Stimulated activated CD4-positive, alpha-beta T cell treated with anti-CD3 and anti-CD28 coated beads, Interleukin-4, amount 100 ng/mL, for 1 hour (primary cell): ENCODE results near the gene GYPB.
"Not testable (repeated sequence)": the region's sequence is repeated elsewhere in the genome, so short reads cannot be mapped to it uniquely, and the experiment has no call there.

ENCODE experiments used
- DNase-seq: peaks from one replicate; pipeline ENCODE4 v3.0.0-alpha.2; 2020

The GYPB gene

DNA sequence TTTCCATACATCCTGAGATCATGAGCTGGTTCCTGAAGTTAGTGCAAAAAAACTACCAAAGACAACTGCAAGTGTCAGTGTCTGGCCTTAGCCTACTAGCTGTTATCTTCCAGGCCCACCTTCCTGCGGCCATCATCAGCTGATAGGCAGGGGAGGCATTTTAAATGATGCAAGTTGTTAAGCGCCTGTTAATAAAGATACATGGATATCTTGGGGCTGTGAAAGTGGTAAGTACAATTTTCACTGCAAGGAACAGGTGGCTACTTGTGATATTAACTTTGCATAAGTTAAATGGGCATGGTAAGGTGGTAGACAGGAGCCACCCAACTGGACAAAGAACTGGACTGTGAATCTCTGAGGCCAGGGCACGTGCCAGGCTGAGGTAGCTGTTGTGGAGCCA, at the start of gene GYPB:
GYPB (minus strand) TSS at position 104 of the 400 bp plus-strand sequence; CDS start at position 11, 93 bp downstream.
- not testable (repeated sequence) for DNase-seq

DNA sequence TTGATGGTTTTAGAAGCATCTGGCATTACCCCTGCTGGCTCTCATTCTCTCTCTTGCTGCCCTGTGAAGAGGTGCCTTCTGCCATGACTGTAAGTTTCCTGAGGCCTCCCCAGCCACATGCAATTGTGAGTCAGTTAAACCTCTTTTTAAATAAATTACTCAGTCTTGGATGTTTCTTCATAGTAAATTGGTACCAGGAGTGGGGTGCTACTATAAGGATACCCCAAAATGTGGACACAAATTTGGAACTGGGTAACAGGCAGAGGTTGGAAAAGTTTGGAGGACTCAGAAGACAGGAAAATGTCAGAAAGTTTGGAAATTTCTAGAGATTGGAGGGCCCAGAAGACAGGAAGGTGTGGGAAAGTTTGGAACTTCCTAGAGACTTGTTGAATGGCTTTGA, 42.4 kb upstream of the GYPB start:
- DNase-seq, result not testable (repeated sequence)

DNA sequence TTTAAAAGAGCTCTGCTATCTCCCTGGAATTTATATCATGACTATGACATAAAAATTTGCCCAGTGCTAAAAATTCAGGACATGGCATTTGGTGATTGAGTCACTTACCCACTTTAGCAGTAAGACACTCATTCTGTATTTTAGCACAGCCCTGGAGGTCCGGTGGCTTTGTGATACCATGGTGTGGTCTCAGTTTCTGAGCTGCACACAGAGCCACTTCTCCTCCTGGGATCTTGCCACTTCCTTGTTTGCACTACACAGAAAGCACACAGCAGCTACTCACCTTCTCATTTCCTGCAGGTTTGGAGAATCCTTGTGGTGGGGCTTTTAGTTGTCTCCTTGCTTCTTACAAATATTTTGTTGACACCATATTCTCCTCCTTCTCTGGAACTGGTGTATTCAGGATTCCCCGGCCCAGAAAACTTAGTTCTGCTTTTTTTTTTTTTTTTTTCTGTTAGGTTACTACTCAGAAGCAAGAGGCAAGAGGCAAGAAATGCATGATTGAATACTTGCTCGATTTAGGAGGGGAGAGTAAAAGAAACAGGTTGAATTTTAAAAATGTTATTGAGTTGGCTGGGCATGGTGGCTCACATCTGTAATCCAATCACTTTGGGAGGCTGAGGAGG, 41.2 kb upstream of the GYPB start:
- DNase-seq, result not testable (repeated sequence)

DNA sequence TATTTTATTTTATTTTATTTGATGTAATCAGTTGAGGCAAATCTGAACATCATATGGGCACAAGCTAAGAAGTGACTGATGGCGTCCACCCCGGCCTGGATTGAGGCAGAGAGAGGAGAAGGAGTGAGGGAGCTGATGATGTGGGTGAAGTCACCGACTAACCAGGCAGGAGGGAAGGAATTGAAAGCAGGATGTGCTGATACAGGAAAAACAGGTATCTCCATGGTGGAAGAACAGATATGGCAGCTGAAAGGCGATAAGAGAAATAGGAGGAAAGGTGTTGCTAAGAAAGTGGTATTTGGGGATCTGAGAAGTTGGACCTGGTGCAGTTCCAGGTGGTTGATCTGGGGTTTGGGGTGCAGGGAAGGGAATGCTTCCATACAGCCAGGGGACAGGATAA, 37.6 kb upstream of the GYPB start:
- DNase-seq, result no peak

DNA sequence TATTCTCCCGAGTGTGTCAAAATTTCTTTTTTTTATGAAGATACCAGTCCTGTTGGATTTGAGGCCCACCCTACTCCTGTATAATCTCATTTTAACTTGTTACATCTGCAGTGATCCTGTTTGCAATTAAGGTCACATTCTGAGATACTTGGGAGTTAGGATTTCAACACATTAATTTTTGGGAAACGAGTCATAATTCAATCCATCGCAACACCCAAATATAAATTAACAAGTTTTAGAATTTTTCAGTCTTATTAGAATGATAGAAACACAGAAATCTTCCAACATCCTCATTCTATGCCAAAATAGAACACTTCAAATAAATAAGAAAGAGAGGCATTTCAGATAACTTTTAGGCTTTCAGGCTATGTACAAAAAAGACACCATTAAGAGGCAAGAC, 36.2 kb upstream of the GYPB start:
- not testable (repeated sequence) for DNase-seq

DNA sequence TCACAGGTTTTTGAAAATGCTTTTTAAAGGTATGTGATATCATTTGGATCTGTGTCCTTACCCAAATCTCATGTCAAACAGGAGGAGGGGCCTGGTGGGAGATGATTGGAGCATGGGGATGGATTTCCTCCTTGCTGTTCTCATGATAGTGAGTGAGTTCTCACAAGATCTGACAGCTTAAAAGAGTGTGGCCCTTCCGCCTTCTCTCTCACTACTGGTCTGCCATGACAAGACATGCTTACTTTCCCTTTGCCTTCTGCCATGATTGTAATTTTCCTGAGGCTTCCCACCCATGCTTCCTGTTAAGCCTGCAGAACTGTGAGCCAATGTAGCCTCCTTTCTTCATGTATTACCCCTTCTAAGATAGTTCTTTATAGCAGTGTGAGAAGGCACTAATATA, 32.3 kb upstream of the GYPB start:
- not testable (repeated sequence) for DNase-seq

DNA sequence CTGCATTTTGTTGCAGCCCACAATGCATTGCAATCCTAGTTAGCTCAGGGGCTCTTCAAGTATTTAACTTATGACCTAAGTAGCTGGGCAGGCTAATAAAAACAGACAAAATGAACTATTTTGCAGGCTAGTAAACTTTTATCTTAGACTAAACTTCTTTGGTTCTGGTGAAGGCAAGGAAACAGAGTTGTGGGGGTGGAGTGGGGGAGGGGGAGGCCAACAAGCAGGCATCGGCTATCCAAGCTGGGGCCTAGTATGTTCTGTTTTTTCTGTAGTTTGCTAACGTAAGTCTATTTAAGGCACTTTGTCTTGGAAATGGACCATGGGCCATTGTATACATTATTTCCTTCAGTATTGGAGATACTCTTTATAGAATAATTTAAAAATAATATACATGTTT, 31.5 kb upstream of the GYPB start:
- DNase-seq, result not testable (repeated sequence)

DNA sequence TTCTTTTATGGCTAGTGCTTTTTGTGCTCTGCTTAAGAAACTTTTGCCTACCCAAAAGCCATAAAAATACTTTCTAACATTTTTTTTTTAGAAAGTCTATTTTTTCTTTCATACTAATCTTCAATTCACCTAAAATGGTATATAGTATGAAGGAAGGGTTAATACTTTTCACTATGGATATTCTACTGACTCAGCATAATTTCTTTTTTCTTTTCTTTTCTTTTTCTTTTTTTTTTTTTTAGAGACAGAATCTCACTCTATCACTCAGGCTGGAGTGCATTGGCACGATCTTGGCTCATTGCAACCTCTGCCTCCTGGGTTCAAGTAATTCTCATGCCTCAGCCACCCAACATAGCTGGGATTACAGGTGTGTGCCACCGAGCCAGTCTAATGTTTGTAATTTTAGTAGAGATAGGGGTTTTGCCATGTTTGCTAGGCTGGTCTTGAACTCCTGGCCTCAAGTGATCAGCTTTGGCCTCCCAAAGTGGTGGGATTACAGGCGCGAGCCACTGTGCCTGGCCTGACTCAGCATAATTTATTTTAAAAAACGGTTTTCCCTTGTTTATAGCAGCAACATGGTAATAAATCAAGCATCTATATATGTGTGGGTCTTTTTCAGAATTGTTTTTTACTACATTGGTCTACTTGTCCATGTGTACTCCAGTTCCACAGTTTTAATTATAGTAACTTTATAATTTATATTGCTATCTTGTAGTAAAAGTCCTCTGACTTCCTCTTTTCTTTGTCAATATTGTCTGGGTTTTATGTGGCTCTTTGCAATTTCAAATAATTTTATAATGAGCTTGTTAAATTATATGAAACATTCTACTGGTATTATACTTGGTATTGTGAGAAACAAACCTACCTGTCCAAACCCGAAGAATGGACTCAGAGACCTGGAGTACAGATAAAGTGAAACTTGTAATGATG, 30.6 kb upstream of the GYPB start:
- DNase-seq, result not testable (repeated sequence)

DNA sequence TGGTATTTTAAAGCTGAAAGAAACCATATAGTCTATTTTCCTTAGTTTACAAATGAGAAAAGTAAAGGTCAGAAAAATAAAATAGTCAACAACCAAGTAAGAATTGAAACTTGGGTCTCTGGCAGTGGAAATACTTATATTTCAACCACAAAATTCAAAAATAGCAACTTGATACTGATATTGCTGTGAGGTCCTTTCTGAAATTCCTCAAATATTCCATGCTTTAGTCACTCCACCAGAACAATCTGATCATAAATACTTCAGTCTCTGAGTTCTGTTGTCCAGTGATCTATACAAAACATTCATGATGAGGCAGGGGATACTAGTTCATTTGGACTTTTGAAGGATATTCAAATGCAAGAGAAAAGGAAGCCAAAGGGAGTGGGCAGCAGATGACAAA, 25.8 kb upstream of the GYPB start:
- DNase-seq, result not testable (repeated sequence)

DNA sequence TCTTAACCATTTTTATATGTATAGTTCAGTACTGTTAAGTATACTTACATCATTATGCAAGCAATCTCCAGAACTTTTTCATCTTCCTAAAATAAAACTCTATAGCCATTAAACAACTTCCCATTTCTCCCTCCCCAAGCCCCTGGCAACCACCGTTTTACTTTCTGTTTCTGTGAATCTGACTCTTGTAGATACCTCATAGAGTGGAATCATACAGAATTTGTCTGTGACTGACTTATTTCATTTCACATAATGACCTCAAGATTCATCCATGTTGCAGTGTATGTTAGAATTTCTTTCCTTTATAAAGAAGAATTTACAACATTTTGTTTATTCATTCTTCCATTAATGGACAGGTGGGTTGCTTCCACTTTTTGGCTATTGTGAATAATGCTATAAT, 13.4 kb upstream of the GYPB start:
- not testable (repeated sequence) for DNase-seq

DNA sequence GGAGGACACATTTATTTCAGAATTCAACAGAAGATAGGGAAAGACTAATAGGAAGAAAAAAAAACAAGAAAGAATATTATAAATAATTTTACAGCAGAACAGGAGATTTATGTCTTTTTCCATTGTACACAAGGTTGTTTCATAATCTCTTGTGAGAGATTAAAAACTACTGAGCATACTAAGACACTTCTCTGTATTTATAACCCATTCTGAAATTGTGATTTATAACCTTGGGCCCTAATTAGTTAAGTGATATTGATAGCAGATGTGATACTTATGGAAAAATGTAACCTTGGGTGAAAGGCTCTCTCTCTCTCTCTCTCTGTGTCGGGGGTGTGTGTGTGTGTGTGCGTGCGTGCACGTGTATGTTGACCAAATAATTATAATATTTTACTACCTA, 12.7 kb upstream of the GYPB start:
- DNase-seq, result not testable (repeated sequence)

DNA sequence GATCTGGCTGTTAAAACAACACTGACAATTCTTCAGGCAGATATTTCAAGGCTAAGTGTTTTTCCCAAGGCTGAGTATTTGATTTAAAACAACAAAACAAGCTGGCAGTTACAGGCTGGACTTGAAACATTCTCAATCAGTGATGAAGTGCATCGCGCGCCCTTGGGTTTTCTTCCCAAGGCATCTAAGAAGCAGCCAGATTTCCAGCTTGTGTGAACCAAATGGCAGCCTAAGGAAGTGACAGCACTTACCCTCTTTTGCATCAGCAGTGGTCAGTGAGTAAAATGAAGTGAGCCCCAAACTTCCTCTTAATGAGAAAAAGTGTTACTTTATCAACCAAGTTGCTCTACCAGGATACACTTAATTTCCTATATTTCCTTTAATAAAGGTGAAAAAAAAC, 12.2 kb upstream of the GYPB start:
- not testable (repeated sequence) for DNase-seq

DNA sequence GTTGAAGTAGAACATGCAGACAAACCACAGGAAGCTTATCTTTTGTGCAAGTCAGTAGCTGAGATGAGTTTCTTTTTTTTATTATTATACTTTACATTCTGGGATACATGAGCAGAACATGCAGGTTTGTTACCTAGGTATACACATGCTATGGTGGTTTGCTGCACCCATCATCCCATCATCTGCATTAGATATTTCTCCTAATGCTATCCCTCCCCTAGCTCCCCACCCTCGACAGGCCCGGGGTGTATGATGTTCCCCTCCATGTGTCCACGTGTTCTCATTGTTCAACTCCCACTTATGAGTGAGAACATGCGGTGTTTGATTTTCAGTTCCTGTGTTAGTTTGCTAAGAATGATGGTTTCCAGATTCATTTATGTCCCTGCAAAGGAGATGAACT, 11.5 kb upstream of the GYPB start:
- DNase-seq, result not testable (repeated sequence)

DNA sequence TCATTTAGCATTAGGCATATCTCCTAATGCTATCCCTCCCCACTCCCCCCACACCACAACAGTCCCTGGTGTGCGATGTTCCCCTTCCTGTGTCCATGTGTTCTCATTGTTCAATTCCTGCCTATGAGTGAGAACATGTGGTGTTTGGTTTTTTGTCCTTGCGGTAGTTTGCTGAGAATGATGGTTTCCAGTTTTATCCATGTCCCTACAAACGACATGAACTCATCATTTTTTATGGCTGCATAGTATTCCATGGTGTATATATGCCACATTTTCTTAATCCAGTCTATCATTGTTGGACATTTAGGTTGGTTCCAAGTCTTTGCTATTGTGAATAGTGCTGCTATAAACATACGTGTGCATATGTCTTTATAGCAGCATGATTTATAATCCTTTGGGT, 7.5 kb upstream of the GYPB start:
- DNase-seq, result not testable (repeated sequence)

DNA sequence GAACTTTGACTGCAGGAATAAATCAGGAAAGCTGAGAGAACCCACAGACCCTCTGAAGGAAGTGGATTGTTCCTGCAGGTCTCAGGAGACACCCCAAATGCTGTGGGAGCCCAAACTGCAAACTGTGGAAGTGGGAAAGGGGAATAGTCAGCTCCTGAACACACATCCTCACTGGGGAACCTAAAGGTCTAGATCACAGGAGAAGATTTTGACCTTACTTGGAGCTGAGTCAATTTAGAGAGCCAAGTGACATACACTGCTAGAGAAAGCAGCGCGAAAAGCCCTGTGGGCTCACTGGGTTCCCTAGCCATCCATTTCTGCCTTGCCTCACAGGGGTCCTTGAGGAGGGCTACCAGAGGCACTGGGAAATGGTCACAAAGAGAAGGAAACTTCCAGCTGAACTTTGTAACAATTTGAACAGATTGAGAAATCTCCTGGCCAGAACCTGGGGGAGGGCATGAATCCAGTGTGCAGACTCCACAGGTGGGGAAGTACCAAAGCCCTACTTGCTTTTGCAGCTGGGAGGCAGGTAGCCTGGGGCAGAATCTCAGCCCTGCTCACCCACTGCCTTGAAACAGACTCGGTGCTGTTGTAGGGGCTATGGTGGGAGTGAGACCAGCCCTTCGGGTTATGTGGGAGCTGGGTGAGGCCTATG, 5.3 kb upstream of the GYPB start:
- not testable (repeated sequence) for DNase-seq

DNA sequence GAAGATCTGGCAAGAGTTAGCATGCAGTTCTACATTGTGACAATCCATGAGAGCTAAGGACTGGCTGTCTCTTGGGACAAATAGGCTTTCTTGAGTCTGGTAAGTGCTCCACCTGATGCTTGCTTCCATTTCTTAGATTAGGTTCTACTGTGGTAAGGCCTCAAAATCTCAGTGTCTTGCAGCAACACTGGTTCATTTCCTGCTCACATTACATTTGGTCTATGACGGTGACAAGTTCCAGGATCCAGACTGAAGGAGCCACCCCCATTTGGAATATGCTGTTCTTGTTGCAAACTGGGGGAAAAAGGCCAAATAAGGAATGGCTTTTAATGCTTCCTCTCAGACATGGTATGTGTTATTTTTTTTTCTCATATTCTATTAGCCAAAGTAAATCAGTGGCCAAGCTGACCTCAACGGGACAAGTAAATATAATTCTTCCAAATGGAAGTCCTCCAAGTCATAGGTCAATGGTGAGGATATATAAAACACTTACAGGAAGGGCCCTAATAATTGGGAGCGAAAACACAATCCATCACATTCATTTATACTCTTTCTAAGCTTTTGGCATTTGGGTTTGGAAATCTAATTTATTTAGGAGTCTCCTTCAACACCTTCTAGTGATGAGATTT, 3.7 kb upstream of the GYPB start:
- DNase-seq, result not testable (repeated sequence)

DNA sequence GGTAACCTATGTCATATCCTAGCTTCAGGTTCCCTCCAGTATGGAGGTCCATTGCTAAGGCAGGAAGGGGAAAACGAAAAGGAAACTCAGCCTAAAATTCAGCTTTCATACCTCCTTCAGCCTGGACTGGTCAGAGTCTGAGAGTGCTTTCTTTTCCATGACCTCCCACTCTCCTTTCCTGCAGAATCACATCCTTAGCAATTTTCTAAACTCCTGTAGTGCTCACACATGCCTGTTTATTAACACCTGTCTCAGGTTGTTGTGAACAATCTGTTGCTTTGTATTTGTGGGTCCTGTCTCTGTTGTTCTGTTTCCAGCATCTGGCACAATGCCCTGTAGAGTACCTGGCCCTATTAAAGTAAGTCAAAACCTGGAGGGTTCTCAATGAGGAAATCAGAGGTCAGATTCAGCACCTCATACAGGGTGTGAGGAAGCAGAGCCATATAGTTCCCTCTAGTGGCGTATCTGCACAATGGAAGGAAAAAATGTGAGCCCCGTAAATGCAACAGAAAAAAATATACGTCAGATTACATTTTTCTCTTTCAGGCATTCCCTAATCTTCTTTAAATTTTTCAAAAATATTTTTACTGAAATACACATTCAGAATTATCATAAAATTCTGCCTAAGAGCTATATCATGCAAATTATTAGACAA, 2.3 kb upstream of the GYPB start:
- DNase-seq, result not testable (repeated sequence)

DNA sequence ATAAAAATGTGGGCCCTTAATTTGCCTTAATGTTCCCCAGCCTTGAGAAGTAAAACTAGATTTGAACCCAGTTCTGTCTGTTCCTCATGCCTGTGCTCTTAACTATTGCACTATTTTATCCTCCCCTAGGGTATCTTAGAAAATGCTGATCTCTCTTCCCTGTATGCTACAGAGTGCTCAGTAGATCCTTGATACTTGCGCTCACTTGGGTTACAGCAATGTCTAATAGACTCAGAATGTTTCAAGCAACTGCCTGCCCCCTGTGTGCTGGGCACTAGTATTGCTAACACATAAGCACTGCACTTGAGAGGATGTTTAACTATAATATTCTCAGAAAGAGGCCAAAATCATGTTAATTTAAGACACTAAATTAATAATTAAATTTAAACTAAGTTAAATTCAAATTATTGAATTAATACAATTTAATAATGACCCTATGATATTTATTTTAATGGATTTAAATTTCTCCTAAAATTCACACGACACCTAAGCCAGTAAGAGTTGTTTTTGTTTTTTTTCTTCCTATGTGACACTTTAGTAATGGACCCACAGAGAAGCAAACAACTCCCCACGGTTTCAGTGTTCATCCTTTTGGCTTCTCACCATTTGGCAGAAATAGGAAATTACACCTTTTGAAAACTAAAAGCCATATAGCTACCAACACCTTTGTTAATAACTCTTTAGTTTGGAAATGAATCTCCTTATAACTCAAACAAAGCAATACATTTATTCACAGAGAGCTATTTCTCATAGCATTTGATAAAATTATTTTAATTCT, 768 bp downstream of the GYPB start:
- DNase-seq, result not testable (repeated sequence)

DNA sequence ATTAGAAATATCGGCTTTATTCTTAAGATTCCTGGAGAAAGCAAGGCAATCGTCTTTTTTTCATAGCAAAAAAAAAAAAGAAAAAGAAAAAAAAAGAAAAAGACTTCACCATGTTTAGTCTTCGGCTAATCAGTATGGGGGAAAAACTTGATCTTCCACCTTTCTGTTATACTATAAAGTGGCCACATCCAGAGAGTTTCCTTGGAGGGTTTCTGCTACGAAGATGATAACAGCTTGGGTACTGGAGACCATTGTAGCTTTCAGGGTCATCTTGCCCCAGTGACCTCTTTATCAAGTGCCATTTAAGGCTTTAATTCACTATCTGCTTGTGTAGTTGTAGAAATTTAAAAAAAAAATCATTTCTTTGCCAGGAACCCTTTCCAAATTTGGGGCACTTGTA, 1.9 kb downstream of the GYPB start:
- DNase-seq, result not testable (repeated sequence)

DNA sequence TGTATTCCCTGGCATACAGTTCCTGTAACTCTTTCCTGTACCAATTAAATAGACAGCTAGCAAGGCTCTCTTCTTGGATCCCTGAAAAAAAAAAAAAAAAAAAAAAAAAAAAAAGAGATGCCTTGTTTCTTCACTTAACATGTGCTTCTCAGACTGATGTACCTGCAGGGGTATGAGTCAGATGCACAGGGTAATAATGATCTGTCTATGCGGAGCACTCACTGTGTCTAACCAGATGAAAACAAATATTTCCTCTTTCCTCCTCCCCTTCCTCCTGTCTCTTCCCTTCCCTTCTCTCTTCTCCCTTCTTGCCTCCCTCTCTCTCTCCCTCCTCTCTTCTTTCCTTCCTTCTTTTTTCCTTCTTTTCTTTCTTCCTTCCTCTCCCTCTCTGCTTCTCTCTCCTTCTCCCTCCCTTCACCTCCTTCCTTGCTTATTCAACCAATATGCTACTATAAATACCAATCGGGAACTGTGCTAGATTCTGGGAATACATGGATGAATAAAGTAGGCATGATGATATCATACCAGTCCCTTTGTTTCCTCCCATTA, 3.0 kb downstream of the GYPB start:
- DNase-seq, result not testable (repeated sequence)

DNA sequence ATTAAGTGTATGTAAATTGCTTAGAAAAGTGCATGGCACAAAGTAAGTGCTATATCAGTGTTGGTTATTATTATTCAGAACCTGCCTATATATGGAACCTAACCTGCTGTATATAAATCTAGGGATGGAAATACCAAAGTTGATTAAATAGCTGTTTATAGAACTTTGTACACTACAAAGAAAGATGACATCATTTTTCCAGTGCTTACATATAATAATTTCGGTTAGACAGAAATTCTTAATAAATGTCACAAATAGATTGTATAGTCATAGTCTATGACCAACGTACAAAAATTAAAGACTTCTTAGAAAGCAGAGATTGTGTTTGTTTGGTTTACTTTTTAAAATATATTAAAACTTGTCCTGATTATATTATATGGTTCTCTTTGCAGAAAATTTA, 4.4 kb downstream of the GYPB start:
- no peak for DNase-seq
